HG03442 (cell line): ENCODE results near the gene GPD1L.
A peak's percentile ranks its signal among the peaks of the same experiment; 100 is the strongest.
"Not testable (repeated sequence)": the region's sequence is repeated elsewhere in the genome, so short reads cannot be mapped to it uniquely, and the experiment has no call there.

Experiments
- ATAC-seq: cut with Tn5 transposase; IDR thresholded peaks from one replicate; pipeline ENCODE4 v1.9.1; 2021; ENCODE audit warnings: mild to moderate bottlenecking, moderate library complexity; ENCODE audit not compliant: unreplicated experiment

The GPD1L gene

GRCh38 chr3:32106132-32106928 lies at the start of gene GPD1L:
TSS of gene GPD1L (plus strand) at chr3:32106620. CDS start at chr3:32106712, 92 bp downstream.
- peak; percentile 99 for ATAC-seq

GRCh38 chr3:32058465-32058864 lies 48.0 kb upstream of the GPD1L start:
- not testable (repeated sequence) for ATAC-seq

GRCh38 chr3:32062950-32063582 lies 43.4 kb upstream of the GPD1L start:
- ATAC-seq = no peak

GRCh38 chr3:32066686-32067085 lies 39.7 kb upstream of the GPD1L start:
- no peak for ATAC-seq

- ATAC-seq = not testable (repeated sequence)
Measured at GRCh38 chr3:32074194-32074593, 32.2 kb upstream of the GPD1L start.

- ATAC-seq = no peak
Measured at GRCh38 chr3:32076566-32076965, 29.9 kb upstream of the GPD1L start.

GRCh38 chr3:32077260-32078084 lies 28.9 kb upstream of the GPD1L start:
- no peak for ATAC-seq

GRCh38 chr3:32078085-32078634 lies 28.3 kb upstream of the GPD1L start:
- ATAC-seq = no peak

GRCh38 chr3:32078864-32079263 lies 27.6 kb upstream of the GPD1L start:
- ATAC-seq = no peak

- ATAC-seq = no peak
Measured at GRCh38 chr3:32082721-32083120, 23.7 kb upstream of the GPD1L start.

GRCh38 chr3:32083702-32084270 lies 22.6 kb upstream of the GPD1L start:
- ATAC-seq = no peak

- ATAC-seq = no peak
Measured at GRCh38 chr3:32084870-32085269, 21.6 kb upstream of the GPD1L start.

- ATAC-seq = no peak
Measured at GRCh38 chr3:32086464-32086863, 20.0 kb upstream of the GPD1L start.

- no peak for ATAC-seq
Measured at GRCh38 chr3:32089476-32089875, 16.9 kb upstream of the GPD1L start.

- no peak for ATAC-seq
Measured at GRCh38 chr3:32093204-32093603, 13.2 kb upstream of the GPD1L start.

GRCh38 chr3:32095431-32095830 lies 11.0 kb upstream of the GPD1L start:
- no peak for ATAC-seq

GRCh38 chr3:32097768-32098167 lies 8.7 kb upstream of the GPD1L start:
- peak; percentile 79 for ATAC-seq

GRCh38 chr3:32098528-32098927 lies 7.9 kb upstream of the GPD1L start:
- no peak for ATAC-seq

GRCh38 chr3:32100465-32100864 lies 6.0 kb upstream of the GPD1L start:
- ATAC-seq = no peak

GRCh38 chr3:32102289-32102688 lies 4.1 kb upstream of the GPD1L start:
- ATAC-seq = no peak

- no peak for ATAC-seq
Measured at GRCh38 chr3:32104492-32104891, 1.9 kb upstream of the GPD1L start.
